Lower leg skin (tissue), 3 donors: Measurements from ENCODE around the gene ARHGEF12.

Source experiments
- CTCF ChIP-seq, 3 donors: fragments of 450-650 bp; IDR thresholded peaks; one replicate each; pipeline ENCODE4 v1.5.1; 2016; ENCODE audit warnings: antibody characterized with exemption in 3 of 3, mild to moderate bottlenecking in 3 of 3, moderate library complexity in 2 of 3
- POLR2A ChIP-seq, 2 donors: fragments of 450-650 bp; IDR thresholded peaks; one replicate each; pipeline ENCODE4 v1.6.1; 2016 to 2017; ENCODE audit warnings: antibody characterized with exemption in 2 of 2, mild to moderate bottlenecking in 1 of 2, moderate library complexity in 1 of 2

- no peak for TF ChIP-seq POLR2A (IDR thresholded peaks at IDR 0.05)
- TF ChIP-seq CTCF (IDR thresholded peaks at IDR 0.05): no peak
Measured at GRCh38 chr11:120365512-120365911, 29.3 kb downstream of the ARHGEF12 start.
